HG02623 (cell line): ENCODE results near the gene SCAMP2.
A peak's percentile ranks its signal among the peaks of the same experiment; 100 is the strongest.

Experiments used
- ATAC-seq: cut with Tn5 transposase; IDR thresholded peaks from one replicate; pipeline ENCODE4 v1.9.1; 2021; ENCODE audit warnings: moderate library complexity; ENCODE audit not compliant: unreplicated experiment

Gene SCAMP2

GRCh38 chr15:74821790-74822158 is 51.4 kb downstream of the SCAMP2 start:
- ATAC-seq, result no peak

GRCh38 chr15:74821091-74821789 is 51.9 kb downstream of the SCAMP2 start:
- peak; percentile 52 for ATAC-seq

- no peak for ATAC-seq
Observed at GRCh38 chr15:74820056-74820455, 53.1 kb downstream of the SCAMP2 start.

- no peak for ATAC-seq
Observed at GRCh38 chr15:74817370-74817737, 55.8 kb downstream of the SCAMP2 start.

GRCh38 chr15:74816624-74817369 is 56.4 kb downstream of the SCAMP2 start:
- ATAC-seq, result no peak

GRCh38 chr15:74815961-74816360 is 57.2 kb downstream of the SCAMP2 start:
- no peak for ATAC-seq

GRCh38 chr15:74815121-74815934 is 57.8 kb downstream of the SCAMP2 start:
- ATAC-seq, result no peak

- no peak for ATAC-seq
Observed at GRCh38 chr15:74812533-74812932, 60.6 kb downstream of the SCAMP2 start, which contains the start of gene LMAN1L. Gene LMAN1L, plus strand, starts transcription at chr15:74812835. Its CDS starts 20 bp downstream, at chr15:74812855.

- ATAC-seq, result no peak
Observed at GRCh38 chr15:74809956-74810355, 63.2 kb downstream of the SCAMP2 start.

GRCh38 chr15:74809242-74809641 is 63.9 kb downstream of the SCAMP2 start:
- ATAC-seq, result no peak

GRCh38 chr15:74808840-74809229 is 64.3 kb downstream of the SCAMP2 start:
- ATAC-seq, result no peak

- ATAC-seq, result no peak
Observed at GRCh38 chr15:74808078-74808839, 64.9 kb downstream of the SCAMP2 start.

- ATAC-seq, result no peak
Observed at GRCh38 chr15:74807282-74807681, 65.9 kb downstream of the SCAMP2 start.

GRCh38 chr15:74804935-74805334 is 68.2 kb downstream of the SCAMP2 start:
- no peak for ATAC-seq

GRCh38 chr15:74802862-74803447 is 70.2 kb downstream of the SCAMP2 start:
- no peak for ATAC-seq

GRCh38 chr15:74802290-74802689 is 70.9 kb downstream of the SCAMP2 start:
- no peak for ATAC-seq

- ATAC-seq, result no peak
Observed at GRCh38 chr15:74801311-74801997, 71.7 kb downstream of the SCAMP2 start.

- ATAC-seq, result no peak
Observed at GRCh38 chr15:74800559-74801094, 72.5 kb downstream of the SCAMP2 start.

GRCh38 chr15:74799856-74800558 is 73.2 kb downstream of the SCAMP2 start:
- ATAC-seq, result peak; percentile 69
